HTERT RPE-1 (cell line): Measurements from ENCODE around the gene AP2M1.
"Not testable (repeated sequence)": the region's sequence is repeated elsewhere in the genome, so short reads cannot be mapped to it uniquely, and the experiment has no call there.

Source experiments
- in situ Hi-C: fragments of 300-500 bp; cut with MboI; formaldehyde crosslinking; loops from 4 replicates; pipeline ENCODE4 v1.14.3; 2020; ENCODE audit warnings: low sequenced_read_pairs

Gene AP2M1

DNA sequence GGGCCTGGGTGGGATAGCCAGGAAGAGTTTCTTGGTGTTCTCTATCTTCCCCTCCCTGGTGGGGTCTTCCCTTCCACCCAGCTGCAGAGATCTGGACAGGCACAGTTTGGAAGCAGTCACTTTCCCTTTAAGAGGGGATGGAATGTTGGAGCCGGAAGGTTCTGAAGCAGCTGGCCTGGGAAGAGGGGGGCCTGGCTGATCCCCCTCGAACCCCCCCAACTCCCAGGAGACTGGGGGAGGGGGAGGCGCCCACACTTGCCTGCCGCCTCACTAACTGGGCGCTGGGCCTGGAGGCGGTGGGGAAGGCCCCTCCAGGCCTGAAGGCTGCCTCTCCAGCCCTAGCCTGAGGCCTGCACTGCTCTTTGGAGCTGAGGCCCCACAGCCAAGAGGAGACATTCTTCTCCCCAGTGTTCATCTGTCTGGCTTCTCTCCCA is 18.1 kb upstream of the AP2M1 start:
- in situ Hi-C loops: no loop called here

DNA sequence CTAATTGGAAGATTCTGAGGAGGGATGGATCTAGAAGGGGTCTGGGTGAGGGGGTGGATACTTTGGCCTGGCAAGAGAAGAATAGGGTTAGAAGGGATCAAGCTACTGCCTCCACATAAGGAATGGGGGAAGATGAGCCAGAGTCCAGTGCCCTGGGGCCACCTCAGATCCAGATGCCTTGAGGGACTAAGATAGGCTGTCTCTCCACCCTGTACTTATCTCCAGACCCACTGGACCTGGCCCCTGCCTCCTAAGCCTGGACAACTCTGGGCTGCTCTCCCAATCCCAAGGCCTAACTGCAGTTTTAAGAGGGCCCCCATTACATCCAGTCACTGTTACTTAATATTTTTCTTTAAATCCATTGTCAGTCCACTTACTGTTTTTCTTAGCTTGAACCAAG is 17.4 kb upstream of the AP2M1 start:
- in situ Hi-C loops: no loop called here

DNA sequence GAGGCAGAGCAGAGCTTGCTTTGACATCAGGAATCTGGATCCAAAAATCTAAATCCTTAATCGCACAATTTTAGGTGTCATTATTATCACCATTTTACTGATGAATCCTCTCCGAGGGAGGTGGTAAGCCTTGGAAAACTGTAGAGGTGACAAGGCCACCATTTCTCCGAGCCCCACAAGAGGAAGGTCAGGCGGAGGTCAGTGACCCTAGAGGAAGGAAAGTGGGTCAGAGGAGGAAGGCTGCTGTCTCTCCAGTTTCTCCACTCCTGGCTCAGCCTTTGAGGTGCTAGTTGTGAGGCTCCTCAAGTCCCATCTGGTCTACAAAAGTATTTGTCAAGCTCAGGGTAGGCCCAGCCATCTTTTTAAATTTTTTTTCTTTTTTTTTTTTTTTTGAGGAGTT is 16.3 kb upstream of the AP2M1 start:
- in situ Hi-C loops: no loop called here

DNA sequence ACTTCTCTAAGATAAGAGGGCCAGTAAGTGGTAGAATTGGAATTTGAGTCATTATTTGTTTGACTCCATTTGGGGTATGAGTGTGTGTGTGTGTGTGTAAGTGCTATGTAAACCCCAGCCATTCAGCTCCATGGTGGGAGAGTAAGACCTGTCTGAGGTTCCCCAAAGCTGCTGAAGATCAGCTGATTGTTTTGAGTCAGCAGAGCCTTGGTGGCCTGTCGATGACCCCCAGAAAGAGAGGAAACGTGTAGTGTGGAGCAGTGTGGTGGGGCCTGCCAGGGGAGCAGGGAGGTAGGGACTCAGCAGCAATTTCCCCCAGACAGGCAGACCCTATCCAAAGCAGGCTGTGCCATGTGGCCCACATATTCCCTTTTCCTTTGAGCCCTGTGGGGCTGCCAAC is 14.2 kb upstream of the AP2M1 start:
- in situ Hi-C loops: no loop called here

DNA sequence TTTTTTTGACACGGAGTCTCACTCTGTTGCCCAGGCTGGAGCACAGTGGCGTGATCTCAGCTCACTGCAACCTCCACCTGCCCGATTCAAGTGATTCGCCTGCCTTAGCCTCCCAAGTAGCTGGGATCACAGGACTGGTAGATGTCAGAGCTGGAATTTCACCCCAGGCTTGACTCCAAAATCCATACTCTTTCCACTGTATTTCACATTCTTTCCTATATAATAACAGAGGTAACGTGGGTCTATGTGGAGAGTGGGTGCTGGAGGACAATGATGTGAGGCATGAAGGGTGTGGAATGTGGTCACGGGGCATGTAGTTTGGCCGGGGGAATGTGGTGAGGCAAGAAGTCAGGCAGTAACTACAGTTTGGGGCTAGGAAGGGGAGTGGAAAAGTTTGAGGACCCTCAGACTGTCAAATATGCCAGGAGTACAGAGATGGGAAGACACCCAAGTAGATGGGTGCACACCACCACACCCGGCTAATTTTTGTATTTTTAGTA is 12.0 kb upstream of the AP2M1 start:
- in situ Hi-C loops: not testable (repeated sequence)

DNA sequence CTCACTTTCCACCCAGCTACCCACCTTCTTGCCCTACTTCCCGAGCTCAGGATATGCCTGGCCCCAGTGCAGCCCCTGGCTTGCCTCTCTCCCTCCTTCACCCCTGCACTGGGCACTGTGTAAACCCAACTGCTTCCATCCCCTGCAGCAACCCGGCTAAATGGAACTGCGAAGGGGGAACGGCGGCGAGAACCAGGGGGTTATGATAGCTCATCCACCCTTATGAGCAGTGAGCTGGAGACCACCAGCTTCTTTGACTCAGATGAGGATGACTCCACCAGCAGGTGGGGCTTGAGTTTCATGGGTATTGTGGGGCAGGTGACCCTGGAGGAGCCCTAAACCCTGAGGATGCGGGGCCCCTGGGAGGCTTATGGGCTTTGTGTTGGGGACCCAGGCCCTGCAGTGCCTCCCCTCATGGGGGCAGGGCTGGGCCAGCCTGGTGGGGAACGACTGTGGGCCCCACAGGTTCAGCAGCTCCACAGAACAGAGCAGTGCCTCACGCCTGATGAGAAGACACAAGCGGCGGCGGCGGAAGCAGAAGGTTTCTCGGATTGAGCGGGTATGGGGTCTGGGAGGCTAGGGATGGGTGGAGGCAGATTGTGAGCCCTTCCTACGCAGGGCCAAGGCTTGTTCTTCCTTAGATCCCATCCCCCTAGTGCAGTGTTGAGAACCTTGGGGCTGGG is 9.9 kb upstream of the AP2M1 start:
- in situ Hi-C loops: no loop called here

DNA sequence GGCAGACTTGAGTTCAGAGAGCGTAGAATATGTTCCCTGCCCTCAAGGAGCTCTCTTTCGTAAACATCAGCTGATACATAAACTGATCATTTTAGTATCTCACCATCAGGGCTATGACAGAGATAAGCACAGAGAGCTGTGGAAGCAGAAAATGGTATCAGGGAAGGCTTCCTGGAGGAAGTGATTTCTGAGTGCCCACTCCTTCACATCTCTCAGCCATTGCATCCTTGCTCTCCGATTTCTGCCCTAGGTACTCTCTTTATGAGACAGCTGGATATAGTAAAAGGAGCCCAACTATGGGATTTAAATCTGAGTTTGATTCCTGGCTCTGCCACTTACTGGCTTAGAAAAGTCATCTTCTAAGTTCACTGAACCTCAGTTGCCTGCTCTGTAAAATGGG is 9.1 kb upstream of the AP2M1 start:
- in situ Hi-C loops: no loop called here

DNA sequence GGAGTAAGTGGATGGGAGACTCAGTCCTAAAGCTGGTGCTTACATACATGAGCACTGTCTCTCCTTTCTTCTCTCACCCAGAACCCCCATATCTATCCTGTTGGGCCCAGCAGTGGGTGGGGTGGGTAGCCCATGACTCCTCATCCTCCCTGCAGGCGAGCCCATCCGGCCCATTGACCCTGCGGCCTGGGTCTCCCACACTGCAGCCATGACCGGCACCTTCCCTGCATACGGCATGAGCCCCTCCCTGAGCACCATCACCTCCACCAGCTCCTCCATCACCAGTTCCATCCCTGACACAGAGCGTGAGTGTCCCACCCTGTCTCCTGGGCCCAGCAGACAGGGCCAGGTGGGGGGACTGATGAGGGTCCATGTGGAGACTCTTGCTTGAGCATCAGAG is 8.0 kb upstream of the AP2M1 start:
- in situ Hi-C loops: no loop called here

DNA sequence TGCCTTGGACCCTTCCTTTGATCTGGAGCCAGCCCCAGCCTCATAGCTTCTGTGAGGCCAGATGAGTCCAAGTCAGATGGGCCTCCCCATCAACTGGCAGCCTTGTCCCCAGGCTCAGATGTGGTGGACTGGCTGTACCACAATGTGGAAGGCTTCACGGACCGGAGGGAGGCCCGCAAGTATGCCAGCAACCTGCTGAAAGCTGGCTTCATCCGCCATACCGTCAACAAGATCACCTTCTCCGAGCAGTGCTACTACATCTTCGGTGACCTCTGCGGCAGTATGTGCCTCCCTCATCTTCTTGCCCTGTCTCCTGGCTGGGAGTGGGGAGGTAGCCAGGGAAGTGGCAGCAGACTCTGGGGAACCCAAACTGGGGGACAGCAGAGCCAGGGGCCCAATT is 6.9 kb upstream of the AP2M1 start:
- in situ Hi-C loops: no loop called here

DNA sequence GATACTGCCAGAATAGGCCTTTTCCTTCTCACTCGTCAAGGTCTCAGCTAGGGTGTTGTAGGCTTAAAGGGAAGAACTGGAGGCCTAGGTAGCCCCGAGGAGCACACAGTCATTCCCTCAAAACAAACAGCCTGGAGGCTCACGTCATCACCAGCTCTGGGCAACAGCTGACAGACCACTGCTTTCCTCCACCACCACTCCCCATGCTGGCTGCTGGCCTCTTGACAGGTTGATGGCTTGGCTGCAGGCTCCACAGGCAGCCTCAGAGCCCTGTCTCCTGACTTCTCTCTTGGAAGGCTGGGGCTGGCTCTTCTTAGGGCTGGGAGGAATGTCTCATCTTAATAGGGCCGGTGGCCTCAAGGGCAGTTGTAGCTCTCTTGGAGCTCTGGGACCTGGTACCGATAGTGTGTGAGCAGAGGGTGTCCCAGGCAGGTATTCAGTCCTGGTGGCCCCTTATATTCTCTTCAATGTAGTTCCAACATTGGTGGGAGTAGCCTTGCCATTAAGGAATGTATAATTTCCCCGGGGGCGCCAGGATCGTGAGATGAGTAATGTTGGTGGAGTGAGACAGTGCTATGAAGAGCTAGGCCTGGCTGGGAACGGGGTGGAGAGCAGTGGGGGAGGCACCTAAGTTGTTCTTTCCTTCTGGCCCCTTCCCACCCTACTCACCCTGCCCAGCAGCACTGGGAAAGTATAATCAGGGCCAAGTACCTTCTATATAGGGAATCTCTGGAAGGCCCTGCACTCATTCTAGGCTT is 6.1 kb upstream of the AP2M1 start:
- in situ Hi-C loops: no loop called here

DNA sequence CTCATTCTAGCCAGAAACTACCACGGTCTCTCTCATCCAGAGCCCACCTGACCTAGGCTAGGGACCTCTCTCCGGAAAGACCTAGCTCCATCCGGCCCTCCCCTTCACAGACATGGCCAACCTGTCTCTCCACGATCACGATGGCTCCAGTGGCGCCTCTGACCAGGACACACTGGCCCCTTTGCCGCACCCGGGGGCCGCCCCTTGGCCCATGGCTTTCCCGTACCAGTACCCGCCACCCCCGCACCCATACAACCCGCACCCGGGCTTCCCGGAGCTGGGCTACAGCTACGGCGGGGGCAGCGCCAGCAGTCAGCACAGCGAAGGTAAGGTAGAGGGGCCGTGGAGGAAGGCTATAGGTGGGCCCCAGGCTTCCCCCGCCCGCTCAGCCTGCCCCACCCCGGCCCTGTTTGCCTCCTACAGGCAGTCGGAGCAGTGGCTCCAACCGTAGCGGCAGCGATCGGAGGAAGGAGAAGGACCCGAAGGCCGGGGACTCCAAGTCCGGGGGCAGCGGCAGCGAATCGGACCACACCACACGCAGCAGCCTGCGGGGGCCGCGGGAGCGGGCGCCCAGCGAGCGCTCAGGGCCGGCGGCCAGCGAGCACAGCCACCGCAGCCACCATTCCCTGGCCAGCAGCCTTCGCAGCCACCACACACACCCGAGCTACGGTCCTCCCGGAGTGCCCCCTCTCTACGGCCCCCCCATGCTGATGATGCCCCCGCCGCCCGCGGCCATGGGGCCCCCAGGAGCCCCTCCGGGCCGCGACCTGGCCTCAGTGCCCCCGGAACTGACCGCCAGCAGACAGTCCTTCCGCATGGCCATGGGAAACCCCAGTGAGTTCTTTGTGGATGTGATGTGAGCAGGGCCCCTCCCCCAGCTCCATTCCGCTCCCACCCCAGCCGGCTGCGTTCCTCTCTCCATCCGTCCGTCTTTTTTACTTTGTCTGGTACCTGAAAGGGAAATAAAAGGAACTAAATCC is 4.5 kb upstream of the AP2M1 start:
- in situ Hi-C loops: no loop called here

DNA sequence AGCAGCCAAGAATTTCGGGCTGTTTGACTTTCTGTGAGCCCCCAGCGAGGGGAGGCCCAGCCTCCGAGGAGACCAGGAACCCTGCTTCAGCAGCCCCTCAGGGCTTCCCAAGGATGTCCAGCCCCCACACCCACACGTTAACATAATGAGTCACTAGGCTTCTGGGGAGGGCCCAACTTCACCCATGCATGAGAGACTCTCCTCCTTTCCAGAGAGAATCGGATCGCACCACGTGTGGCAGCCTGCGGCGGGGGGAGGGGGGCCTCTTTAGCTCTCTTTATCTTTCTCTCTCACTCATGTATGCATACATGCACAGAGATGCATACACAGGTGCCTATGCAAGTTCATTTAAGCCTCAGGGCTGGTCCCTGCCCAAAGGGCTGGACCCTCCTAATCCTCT is 3.1 kb upstream of the AP2M1 start:
- in situ Hi-C loops: no loop called here

DNA sequence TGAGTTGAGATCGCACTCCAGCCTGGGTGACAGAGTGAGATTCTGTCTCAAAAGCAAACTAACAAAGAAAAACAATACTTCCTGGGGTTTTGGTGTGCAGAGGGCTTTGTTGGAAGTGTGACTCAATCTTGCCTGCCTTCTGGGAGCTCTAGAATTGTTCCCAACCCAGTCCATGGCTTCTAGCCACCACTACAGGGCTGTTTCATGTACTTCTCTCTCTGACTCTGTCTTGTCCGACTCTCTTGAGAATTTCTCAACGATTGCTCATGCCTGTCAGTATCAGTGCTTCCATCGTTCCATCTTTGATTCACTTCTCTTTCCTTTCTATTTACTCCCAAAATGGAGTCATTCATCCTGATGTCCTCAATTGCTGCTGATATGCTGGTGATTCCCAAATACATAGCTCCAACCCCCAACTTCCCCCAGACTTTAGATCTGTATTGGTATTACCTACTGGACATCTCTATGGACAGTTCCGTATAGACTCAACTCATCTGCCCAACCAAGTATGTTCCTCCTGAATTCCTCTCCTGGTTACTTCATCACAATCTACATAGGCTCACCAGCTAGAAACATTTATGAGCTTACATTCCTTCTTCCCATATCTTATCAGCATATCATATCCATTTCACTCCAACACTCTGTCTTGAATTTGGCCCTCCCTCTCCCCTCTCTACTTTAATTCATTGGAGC is 1.8 kb upstream of the AP2M1 start:
- in situ Hi-C loops: no loop called here

DNA sequence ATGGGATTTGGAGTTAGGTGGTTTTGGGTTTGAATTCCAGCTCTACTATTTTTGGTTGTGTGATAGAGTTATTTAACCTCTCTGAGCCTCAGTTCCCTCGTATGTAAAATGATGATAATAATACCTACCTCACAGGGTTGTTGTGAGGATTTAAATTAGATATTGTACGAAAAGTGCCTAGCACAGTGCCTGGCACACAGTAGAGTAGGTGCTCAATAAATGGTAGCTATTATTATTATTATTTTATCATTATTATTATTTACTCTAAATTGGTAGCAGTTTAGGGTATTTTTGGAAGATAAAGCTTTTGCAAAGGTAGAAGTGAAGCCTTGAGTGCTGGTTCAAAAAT is 1.3 kb upstream of the AP2M1 start:
- in situ Hi-C loops: no loop called here

DNA sequence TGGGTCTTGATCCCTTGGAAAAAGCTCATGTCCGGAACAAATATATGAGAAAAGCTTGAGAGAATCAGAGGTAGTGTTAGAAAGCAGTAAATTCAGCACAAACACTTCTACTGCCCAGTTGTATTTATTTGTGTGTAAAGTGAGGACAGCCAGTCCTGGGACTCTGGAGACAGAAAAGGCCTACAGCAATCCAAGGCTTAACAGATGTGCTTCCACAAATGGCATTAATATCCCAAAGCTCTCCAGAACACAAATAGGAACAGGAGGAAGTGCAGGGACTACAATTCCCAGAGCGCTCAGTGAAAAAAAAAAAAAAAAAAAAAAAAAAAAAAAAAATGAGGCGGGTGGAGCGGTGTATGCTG is 390 bp upstream of the AP2M1 start:
- in situ Hi-C loops: no loop called here

DNA sequence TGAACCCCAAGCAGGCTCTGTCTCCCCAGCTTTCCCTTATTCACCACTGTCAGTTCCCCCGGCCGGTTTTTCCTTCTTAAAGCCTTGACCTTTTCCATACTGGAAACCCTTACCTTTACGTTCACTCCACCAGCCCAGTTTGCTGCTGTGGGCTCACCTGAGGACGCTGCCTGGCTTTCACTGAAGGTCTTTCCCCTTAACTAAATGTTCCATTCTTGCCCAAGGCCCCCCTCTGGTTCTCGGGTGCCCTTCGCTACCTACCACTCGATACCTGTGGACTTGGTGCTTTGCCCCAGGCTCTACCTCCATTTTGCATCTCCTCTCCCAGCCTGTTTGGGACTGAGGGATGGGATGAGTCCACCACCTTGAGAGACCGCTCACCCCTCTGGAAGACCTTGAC is 851 bp downstream of the AP2M1 start:
- in situ Hi-C loops: no loop called here

DNA sequence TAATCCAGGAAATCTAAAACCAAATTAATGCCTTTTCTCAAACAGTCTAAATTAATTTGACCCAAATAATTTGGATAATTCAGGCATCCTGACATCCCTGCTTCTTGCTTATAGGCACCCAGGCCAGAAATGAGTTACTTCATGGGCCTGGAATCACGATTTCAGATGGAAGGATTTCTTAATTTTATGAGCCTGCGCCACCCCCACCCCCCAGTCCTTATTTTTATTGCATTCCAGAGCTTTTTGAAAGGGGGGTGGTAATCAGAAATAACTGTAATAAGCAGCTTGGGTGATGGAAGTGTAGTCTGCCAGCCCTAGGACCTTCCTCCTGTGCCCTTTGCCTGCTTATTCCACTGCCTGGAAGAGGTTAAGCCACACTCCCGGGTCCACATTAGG is 1.3 kb downstream of the AP2M1 start:
- in situ Hi-C loops: no loop called here

DNA sequence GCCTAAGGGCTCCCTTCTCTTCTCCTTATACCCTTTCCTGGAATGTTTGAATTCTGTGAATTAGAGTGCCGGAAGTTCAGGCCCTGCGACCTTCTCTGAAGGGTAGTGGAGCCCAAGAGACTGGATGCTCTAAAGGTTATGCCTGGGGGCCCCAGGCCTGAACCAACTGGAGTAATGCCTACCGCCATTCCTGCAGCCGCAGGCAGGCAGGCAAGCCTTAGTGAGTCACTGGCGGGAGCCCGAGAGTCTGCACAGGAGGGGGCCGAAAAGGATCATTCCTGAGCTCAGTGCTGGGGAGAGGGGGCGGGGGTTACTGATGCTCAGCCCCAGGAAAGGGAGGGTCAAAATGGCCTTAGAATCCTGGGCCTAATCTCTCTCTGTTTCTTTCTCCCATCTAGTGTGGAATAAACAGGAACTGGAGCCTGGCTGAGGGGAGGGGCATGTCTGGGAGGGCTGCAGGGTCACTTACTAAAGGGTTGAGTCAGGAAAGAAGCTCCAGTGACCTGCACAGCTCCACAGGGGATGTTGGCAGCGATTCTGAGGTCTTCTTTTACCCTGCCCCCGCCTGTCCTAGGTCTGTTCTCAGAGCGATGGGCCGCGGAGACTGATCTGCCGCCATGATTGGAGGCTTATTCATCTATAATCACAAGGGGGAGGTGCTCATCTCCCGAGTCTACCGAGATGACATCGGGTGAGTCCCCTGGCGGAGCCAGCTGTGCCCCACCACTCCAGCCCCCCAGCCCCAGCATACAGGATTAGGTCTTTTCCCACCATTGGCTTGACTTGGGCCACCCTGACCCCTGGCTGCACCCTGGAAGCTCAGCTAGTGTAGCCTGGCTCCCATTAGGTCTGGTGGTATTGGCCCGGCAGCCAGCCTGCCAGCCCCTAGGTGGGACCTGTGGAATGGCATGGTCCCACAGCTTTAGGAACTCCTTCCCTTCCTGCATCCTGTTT is 2.0 kb downstream of the AP2M1 start:
- in situ Hi-C loops: no loop called here

DNA sequence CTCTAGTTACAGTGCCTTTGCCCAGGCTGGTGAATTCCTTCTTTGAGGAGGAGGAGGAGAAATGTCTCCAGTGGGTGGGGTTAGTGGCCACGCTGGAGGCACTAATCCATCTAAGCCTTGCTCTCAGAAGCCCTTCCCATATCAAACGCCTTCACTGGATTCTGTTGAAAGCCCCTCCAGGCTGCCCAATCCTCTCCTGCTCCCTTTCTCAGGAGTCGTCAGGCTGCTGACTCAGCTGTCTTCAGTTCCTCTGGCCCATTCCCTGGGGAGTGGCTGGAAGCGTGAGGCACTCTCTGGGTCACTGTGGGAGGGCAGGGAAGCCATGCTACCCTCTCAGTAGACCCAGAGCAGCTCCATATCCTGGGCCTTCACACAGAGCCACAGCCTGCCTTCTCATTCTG is 2.7 kb downstream of the AP2M1 start:
- in situ Hi-C loops: no loop called here

DNA sequence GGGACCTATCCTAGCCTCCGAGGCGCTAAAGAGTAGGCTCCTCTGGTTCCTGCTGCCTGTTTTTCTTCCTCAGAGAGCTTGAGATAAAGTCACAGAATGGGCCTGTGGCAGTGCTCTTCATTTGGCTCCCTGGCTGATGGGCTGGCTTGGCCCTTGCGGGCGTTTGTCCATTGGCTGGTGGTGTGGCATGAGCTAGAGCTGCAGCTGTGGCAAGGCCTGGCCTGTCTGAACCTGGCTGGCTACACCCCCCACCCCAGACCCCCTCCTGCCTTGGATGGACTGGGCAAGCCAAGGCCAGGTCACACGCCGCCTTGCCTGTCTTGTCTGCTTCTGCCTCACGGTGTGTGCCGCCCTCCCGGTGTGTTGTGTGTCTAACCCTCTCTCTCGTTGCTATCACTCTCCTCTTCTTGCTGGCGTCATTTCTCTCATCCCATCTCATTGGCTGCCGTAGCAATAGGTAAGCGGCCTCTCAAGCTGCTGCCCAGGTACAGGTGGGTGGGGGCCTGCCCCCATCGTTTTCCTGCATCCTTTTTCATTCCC is 3.2 kb downstream of the AP2M1 start:
- in situ Hi-C loops: no loop called here
